Activated T-helper 2 cell treated with anti-CD3 and anti-CD28 coated beads, Interferon-gamma antibody, Interleukin-2, Interleukin-4, amounts not matched to agents 10 μg/mL and 5 μg/mL and 100 μg/mL, durations not matched to agents 14 hours and 24 hours and 36 hours (primary cell): ENCODE results near the gene NLGN1. TPM values are rescaled to one million over a fixed set of nuclear protein-coding genes. Genes with fewer than 3 reads are reported as not detected.
"Not testable (repeated sequence)": the region's sequence is repeated elsewhere in the genome, so short reads cannot be mapped to it uniquely, and the experiment has no call there.

Experiments
- DNase-seq: peaks from one replicate; pipeline ENCODE4 v3.0.0; 2021; ENCODE audit warnings: low spot score
- H3K27ac Mint-ChIP-seq: one replicate; pipeline ENCODE4 v1.8.0; 2021; ENCODE audit warnings: mixed read lengths
- H3K27me3 Mint-ChIP-seq: one replicate; pipeline ENCODE4 v1.8.0; 2021; ENCODE audit warnings: low read depth, mixed read lengths
- H3K36me3 Mint-ChIP-seq: one replicate; pipeline ENCODE4 v1.8.0; 2021; ENCODE audit warnings: low read depth, mixed read lengths
- H3K4me1 Mint-ChIP-seq: one replicate; pipeline ENCODE4 v1.8.0; 2021; ENCODE audit warnings: low read depth, mixed read lengths
- H3K4me3 Mint-ChIP-seq: one replicate; pipeline ENCODE4 v1.8.0; 2021; ENCODE audit warnings: low read depth, mild to moderate bottlenecking, moderate library complexity, mixed read lengths
- H3K9me3 Mint-ChIP-seq: one replicate; pipeline ENCODE4 v1.8.0; 2021; ENCODE audit warnings: mixed read lengths
- intact Hi-C: fragments of 100-400 bp; cut with micrococcal nuclease; formaldehyde crosslinking; loops from one replicate; pipeline ENCODE4 v1.15.1; 2023
- total RNA-seq: library from RNA; stranded (reverse); gene quantifications from 2 replicates; pipeline ENCODE4 v1.2.3, GENCODE V29; 2022

The NLGN1 gene
- total RNA-seq, 1 donor from 2014 or later = not detected

DNA sequence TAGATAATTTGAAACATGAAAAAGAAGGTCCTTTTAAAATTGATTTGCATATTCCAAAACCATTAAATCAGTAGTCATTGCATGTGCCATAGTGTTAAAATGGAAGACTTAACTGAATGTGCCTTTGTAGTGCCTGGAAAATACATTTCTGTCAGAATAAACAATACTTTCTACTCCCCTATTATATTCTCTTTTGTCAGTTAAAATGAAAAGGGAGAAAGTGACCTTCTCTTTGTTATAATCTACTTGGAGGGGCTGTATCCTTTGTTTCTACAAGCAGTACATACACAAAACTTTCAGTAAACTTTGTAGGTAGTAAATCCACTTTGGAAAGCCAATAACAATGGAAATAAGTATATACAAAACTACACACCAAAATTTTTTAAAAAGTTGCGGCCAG is 189.5 kb downstream of the NLGN1 start:
- Mint-ChIP-seq H3K9me3 (no peaks in the 10 kb centered on the region), H3K36me3 (no peaks in the 10 kb centered on the region), H3K4me1 (peaks cover 6% of the 10 kb centered on the region), H3K27me3 (peaks cover 26% of the 10 kb centered on the region), H3K27ac (no peak overlapping the region), H3K4me3 (no peak overlapping the region)
- intact Hi-C loops = no loop called here
- no peak for DNase-seq

DNA sequence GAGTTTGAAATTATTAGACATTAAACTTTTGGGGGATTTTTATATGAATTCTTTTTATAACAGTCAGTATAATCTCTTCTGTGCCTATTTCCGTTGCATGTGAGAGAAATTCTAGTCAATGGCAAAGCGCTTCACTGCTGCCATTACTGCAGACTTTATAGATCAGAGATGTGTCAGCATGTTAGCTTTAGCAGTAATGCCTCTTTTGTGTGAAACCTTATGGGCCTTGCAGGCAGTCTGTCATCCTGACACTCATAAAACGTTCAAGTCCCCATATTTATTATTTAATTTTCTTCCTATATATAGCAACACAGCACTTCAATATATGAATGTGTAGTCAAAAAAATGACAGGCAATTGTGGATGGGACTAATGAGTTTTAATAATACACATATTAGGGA is 191.0 kb downstream of the NLGN1 start:
- peaks cover 26% of the 10 kb centered on the region for H3K27me3 Mint-ChIP-seq
- no peak overlapping the region for H3K4me3 Mint-ChIP-seq
- DNase-seq = no peak
- intact Hi-C loops = no loop called here
- H3K27ac Mint-ChIP-seq = no peak overlapping the region
- H3K36me3 Mint-ChIP-seq = no peaks in the 10 kb centered on the region
- H3K4me1 Mint-ChIP-seq = peaks cover 6% of the 10 kb centered on the region
- no peaks in the 10 kb centered on the region for H3K9me3 Mint-ChIP-seq

DNA sequence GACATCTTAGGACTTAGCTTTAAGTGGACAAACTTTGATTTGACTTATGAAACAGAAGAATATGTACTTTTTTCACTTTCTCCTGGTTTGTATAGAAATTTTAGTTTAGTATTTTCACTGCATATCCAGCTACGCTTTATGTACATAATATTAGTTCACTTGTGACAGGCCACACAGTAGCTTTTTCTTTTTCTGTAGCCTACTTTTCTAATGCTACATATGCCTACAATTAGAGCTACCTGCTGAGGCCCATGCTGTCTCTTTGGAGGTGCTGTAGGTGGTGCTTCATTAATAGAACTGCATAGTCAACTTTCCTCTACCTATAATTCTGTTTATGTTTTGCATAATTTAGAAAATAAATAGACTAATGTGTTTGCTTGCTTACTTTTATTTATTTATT is 191.6 kb downstream of the NLGN1 start:
- Mint-ChIP-seq H3K9me3 (no peaks in the 10 kb centered on the region), H3K4me3 (no peak overlapping the region), H3K27ac (no peak overlapping the region), H3K4me1 (peaks cover 6% of the 10 kb centered on the region), H3K36me3 (no peaks in the 10 kb centered on the region), H3K27me3 (peaks cover 22% of the 10 kb centered on the region)
- intact Hi-C loops = no loop called here
- no peak for DNase-seq

DNA sequence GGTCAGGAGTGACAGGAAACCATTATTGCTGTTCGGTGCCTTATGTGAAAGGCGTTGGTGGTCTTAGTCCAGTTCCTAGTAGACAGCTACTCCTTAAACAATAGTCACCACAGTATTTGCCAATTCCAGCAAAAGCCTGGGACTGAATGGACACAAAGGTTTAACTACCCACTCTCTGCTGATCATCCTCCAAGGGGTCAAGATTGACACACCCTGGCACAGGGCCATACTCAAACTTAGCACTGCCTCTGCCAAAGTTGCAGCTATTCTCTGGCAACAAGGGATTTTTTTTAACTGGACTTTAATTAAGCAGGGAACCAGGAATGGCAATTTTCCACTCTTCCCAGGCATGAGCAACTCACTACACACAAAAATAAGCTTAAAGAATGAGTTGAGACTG is 193.9 kb downstream of the NLGN1 start:
- H3K36me3 Mint-ChIP-seq = no peaks in the 10 kb centered on the region
- DNase-seq = no peak
- H3K9me3 Mint-ChIP-seq = no peaks in the 10 kb centered on the region
- H3K27me3 Mint-ChIP-seq = peaks cover 3% of the 10 kb centered on the region
- intact Hi-C loops = no loop called here
- H3K27ac Mint-ChIP-seq = no peak overlapping the region
- H3K4me1 Mint-ChIP-seq = no peaks in the 10 kb centered on the region
- H3K4me3 Mint-ChIP-seq = no peak overlapping the region

DNA sequence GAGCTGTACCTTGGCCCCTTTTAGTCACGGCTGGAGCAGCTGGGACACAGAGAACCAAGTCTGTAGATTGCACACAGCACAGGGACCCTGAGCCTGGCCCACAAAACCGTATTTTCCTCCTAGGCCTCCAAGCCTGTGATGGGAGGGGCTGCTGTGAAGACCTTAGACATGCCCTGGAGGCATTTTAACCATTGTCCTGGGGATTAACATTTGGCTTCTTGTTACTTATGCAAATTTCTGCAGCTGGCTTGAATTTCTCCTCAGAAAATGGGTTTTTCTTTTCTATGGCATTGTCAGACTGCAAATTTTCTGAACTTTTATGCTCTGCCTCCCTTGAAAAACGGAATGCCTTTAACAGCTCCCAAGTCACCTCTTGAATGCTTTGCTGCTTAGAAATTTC is 197.3 kb downstream of the NLGN1 start:
- intact Hi-C loops, DNase-seq, H3K4me1 Mint-ChIP-seq, H3K36me3 Mint-ChIP-seq, H3K27ac Mint-ChIP-seq, H3K9me3 Mint-ChIP-seq, H3K27me3 Mint-ChIP-seq, H3K4me3 Mint-ChIP-seq: not testable (repeated sequence)

DNA sequence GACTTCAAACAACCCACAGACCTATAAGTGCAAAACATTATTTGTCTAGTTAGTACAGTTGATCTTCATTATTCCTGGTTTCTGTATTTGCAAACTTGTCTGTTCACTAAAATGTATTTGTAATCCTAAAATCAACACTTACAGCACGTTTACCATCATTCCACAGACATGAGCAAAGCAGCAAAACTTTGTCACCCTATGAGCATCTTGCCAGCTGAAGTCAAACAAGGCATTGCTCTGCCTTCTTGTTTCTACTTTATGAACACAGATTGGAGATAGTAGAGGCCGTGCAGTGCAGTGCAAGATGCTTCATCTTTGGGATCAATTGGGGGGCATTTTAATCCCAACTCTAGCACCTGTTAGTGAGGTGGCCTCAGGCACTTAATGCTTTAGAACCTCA is 202.1 kb downstream of the NLGN1 start:
- intact Hi-C loops = no loop called here
- Mint-ChIP-seq H3K4me1 (no peaks in the 10 kb centered on the region), H3K27me3 (no peaks in the 10 kb centered on the region), H3K36me3 (no peaks in the 10 kb centered on the region), H3K4me3 (no peak overlapping the region), H3K9me3 (no peaks in the 10 kb centered on the region), H3K27ac (no peak overlapping the region)
- DNase-seq = no peak

DNA sequence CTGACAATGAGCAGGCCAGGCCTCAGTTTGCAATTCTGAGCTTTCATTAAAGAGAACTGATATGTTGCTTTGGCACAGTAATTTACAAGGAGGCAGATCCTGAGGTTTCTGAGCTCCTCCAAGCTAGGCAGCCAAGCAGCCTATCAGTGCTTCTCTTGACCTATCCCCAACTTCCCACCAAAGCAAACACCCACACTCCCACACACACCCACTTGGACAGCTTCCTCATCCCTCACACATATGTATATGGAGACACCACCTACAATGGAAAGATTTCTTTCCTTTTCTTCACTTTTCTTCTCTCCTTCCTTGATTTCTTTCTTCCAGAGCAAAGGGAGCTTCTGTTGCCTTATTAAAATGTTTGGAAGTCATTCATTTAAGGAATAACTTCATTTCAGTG is 217.0 kb downstream of the NLGN1 start:
- Mint-ChIP-seq H3K4me1 (no peaks in the 10 kb centered on the region), H3K27me3 (no peaks in the 10 kb centered on the region), H3K36me3 (no peaks in the 10 kb centered on the region), H3K27ac (no peak overlapping the region), H3K9me3 (peaks cover 3% of the 10 kb centered on the region), H3K4me3 (no peak overlapping the region)
- DNase-seq = no peak
- intact Hi-C loops = no loop called here

DNA sequence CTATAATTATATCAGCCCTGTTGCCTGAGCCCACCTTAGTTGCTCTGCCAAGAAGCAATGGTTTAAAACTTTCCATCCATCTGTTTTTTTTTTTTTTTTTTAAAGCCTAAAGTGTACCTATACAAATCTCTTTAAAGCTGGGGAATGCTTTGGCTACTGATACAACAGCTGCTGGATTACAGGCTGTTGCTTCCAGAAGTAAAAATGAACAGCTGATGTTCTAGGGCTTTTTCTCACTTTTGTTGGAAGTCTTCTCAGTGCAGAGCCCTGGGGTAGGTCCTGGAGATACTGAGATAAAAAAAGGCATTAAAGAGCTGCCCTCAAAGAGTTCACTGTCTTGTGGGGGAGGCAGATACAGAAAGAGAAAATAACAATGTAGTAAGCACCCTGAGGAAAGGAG is 218.1 kb downstream of the NLGN1 start:
- no peak for DNase-seq
- H3K4me1 Mint-ChIP-seq = no peaks in the 10 kb centered on the region
- H3K9me3 Mint-ChIP-seq = peaks cover 3% of the 10 kb centered on the region
- H3K27me3 Mint-ChIP-seq = no peaks in the 10 kb centered on the region
- H3K4me3 Mint-ChIP-seq = no peak overlapping the region
- intact Hi-C loops = no loop called here
- H3K36me3 Mint-ChIP-seq = no peaks in the 10 kb centered on the region
- no peak overlapping the region for H3K27ac Mint-ChIP-seq

DNA sequence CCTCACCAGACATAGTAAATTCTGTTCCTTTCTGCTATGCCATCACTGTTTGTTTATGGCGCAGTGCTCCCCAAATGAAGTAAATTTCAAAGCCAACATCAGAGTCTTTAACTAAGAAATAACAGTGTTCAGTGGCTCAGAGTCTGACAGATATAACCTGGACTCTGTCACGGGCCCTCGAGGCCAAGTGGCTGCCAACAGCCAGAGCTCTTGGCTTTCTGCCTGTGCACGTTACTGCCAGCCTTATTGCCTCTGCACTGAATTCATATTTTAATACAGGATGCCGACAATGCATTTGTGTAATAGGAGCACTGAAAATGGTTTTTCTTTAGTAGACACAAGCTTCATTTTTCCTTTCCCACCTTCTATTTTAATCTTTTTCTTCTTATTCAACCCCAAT is 219.9 kb downstream of the NLGN1 start:
- H3K4me1 Mint-ChIP-seq = no peaks in the 10 kb centered on the region
- no peak for DNase-seq
- no peak overlapping the region for H3K27ac Mint-ChIP-seq
- H3K9me3 Mint-ChIP-seq = peaks cover 3% of the 10 kb centered on the region
- no peak overlapping the region for H3K4me3 Mint-ChIP-seq
- intact Hi-C loops = no loop called here
- H3K36me3 Mint-ChIP-seq = no peaks in the 10 kb centered on the region
- H3K27me3 Mint-ChIP-seq = no peaks in the 10 kb centered on the region

DNA sequence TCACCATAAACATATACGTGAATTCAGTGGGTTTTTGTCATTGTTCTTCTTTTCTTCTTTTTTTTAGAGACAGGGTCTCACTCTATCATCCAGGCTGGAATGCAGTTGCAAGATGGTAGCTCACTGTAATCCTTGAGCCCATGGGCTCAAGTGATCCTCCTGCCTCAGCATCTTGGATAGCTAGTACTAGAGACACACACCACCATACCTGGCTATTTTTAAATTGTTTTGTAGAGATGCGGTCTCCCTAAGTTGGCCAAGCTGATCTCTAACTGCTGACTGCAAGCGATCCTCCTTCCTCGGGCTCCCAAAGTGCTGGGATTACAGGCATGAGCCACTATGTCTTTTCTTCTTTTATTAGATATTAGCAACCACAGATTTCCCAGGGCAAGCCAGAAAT is 220.6 kb downstream of the NLGN1 start:
- Mint-ChIP-seq H3K4me1 (no peaks in the 10 kb centered on the region), H3K9me3 (peaks cover 3% of the 10 kb centered on the region), H3K27ac (no peak overlapping the region), H3K4me3 (no peak overlapping the region), H3K27me3 (no peaks in the 10 kb centered on the region), H3K36me3 (no peaks in the 10 kb centered on the region)
- intact Hi-C loops = no loop called here
- no peak for DNase-seq

DNA sequence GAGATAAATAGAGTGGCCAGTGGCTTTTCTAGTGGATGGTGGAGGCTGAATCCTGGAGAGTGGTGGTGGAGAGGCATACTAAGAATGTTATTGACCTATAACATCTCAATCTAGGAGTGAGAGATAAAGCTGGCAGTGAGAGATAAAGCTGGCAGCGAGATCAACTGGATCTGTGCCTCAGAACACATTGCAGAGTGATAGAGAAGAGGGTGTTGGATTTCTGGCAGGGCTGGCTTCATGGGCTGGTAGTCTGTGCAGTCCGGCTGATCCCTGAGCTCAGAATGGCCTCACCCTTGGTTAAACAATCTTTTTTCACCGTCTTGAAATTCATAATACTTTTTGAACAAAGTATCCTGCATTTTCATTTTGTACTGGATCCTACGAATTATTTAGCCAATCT is 221.2 kb downstream of the NLGN1 start:
- H3K9me3 Mint-ChIP-seq = peaks cover 3% of the 10 kb centered on the region
- no peaks in the 10 kb centered on the region for H3K36me3 Mint-ChIP-seq
- no peak for DNase-seq
- H3K4me3 Mint-ChIP-seq = no peak overlapping the region
- H3K4me1 Mint-ChIP-seq = no peaks in the 10 kb centered on the region
- intact Hi-C loops = no loop called here
- H3K27me3 Mint-ChIP-seq = no peaks in the 10 kb centered on the region
- no peak overlapping the region for H3K27ac Mint-ChIP-seq

DNA sequence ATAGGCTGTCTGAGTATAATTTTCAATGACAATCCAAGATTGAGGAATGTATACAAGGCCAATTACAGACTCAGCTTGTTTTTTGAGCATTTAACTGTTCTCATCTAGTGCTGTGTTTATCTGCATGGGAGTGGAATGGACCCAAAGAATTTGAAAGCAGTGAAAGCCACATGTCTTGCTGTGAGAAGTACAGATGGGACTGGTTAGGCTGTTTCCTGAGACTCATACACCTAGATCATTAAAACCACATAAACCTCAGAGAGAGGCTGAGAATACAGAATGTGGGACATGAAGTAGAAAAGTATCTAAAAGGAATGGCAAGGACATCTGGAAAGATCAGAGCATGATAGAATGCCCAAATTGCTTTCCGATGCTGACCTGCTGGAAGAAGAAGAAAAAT is 224.6 kb downstream of the NLGN1 start:
- H3K27ac Mint-ChIP-seq = no peak overlapping the region
- H3K27me3 Mint-ChIP-seq = no peaks in the 10 kb centered on the region
- no peaks in the 10 kb centered on the region for H3K4me1 Mint-ChIP-seq
- H3K36me3 Mint-ChIP-seq = no peaks in the 10 kb centered on the region
- no peak overlapping the region for H3K4me3 Mint-ChIP-seq
- H3K9me3 Mint-ChIP-seq = no peaks in the 10 kb centered on the region
- intact Hi-C loops = no loop called here
- DNase-seq = no peak

DNA sequence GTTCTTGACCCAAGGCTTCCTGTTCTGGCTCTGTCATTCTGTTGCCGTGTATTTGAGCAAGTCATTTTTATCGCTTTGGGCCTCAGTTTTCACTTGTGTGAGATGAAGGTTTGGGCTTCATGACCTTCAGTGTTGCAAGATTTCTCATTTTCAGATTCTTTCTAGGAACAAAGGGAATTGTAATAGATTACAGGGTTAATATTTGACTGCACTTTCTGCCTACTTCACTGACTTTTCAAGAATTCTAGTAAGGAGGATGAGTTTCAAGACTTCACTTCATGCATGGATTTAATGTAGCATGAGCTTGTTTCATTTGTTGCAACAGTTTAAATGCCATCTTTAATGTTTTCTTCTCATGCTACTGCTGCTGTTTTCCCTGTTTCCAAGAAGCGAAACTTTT is 226.5 kb downstream of the NLGN1 start:
- DNase-seq = no peak
- Mint-ChIP-seq H3K36me3 (no peaks in the 10 kb centered on the region), H3K27ac (no peak overlapping the region), H3K4me1 (no peaks in the 10 kb centered on the region), H3K9me3 (no peaks in the 10 kb centered on the region), H3K4me3 (no peak overlapping the region), H3K27me3 (no peaks in the 10 kb centered on the region)
- intact Hi-C loops = no loop called here

DNA sequence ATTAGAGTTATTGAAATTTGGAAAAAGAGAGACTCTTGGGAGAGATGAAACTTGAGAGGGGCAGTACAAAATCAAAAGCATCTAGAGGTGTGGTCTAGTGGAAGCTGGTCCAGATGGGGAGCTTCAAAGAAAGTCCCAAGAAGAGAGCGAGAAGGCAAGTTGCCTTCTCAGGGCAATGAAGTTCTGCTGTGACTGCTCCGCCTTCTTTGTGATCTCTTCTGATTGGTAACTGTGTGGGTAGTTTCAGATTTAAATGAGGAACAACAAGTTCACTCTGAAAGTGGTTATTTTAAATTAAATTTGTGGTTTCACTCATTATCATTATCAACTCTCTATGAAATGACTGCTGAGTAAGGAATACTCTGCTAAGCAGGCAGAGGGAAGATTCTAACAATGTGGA is 233.3 kb downstream of the NLGN1 start:
- no peaks in the 10 kb centered on the region for H3K9me3 Mint-ChIP-seq
- no peaks in the 10 kb centered on the region for H3K27me3 Mint-ChIP-seq
- H3K27ac Mint-ChIP-seq = no peak overlapping the region
- intact Hi-C loops = no loop called here
- H3K4me3 Mint-ChIP-seq = no peak overlapping the region
- no peaks in the 10 kb centered on the region for H3K36me3 Mint-ChIP-seq
- no peaks in the 10 kb centered on the region for H3K4me1 Mint-ChIP-seq
- no peak for DNase-seq
